ENCODE data around the gene PDP2.
"Not testable (repeated sequence)": the region's sequence is repeated elsewhere in the genome, so short reads cannot be mapped to it uniquely, and the experiment has no call there.

Gene PDP2

GRCh38 chr16:66920924-66921680, 40.8 kb downstream of the PDP2 start:
- no peak for DNase-seq (ENCODE audit: low read depth)

- no peak for DNase-seq (ENCODE audit: low read depth)
These were observed 41.6 kb downstream of the PDP2 start for GRCh38 chr16:66921729-66922450.

- DNase-seq (ENCODE audit: low read depth), result no peak
These were observed 43.0 kb downstream of the PDP2 start for GRCh38 chr16:66923247-66923731.

- DNase-seq (ENCODE audit: low read depth), result no peak
These were observed 43.6 kb downstream of the PDP2 start for GRCh38 chr16:66923866-66924265.

GRCh38 chr16:66924527-66925321, 44.4 kb downstream of the PDP2 start:
- no peak for DNase-seq (ENCODE audit: low read depth)

- no peak for DNase-seq (ENCODE audit: low read depth)
These were observed 45.1 kb downstream of the PDP2 start, which contains the start of gene RRAD for GRCh38 chr16:66925322-66925840. RRAD (minus strand) TSS chr16:66925535; CDS start chr16:66925179, 356 bp downstream.

GRCh38 chr16:66926171-66926947, 46.0 kb downstream of the PDP2 start:
- DNase-seq (ENCODE audit: low read depth), result no peak

GRCh38 chr16:66926961-66927436, 46.7 kb downstream of the PDP2 start:
- DNase-seq (ENCODE audit: low read depth), result no peak

GRCh38 chr16:66927918-66928649, 47.8 kb downstream of the PDP2 start:
- no peak for DNase-seq (ENCODE audit: low read depth)

GRCh38 chr16:66928702-66929388, 48.5 kb downstream of the PDP2 start:
- DNase-seq (ENCODE audit: low read depth), result no peak

GRCh38 chr16:66930189-66930588, 49.9 kb downstream of the PDP2 start:
- no peak for DNase-seq (ENCODE audit: low read depth)

- no peak for DNase-seq (ENCODE audit: low read depth)
These were observed 51.4 kb downstream of the PDP2 start for GRCh38 chr16:66931665-66932064.

GRCh38 chr16:66932076-66932475, 51.8 kb downstream of the PDP2 start:
- no peak for DNase-seq (ENCODE audit: low read depth)

GRCh38 chr16:66933776-66934137, 53.4 kb downstream of the PDP2 start:
- DNase-seq (ENCODE audit: low read depth), result no peak

- peak; percentile 81 for DNase-seq (ENCODE audit: low read depth)
These were observed 54.0 kb downstream of the PDP2 start, which contains the start of gene CIAO2B for GRCh38 chr16:66934138-66934838. CIAO2B (minus strand) TSS chr16:66934402; CDS start chr16:66934364, 38 bp downstream.

- not testable (repeated sequence) for DNase-seq (ENCODE audit: low read depth)
These were observed 54.6 kb downstream of the PDP2 start for GRCh38 chr16:66934839-66935313.

- no peak for DNase-seq (ENCODE audit: low read depth)
These were observed 55.1 kb downstream of the PDP2 start, which contains the start of gene CES2 for GRCh38 chr16:66935314-66936011. CES2 (plus strand) TSS chr16:66935516; CDS start chr16:66935636, 120 bp downstream.

GRCh38 chr16:66936462-66936861, 56.1 kb downstream of the PDP2 start:
- no peak for DNase-seq (ENCODE audit: low read depth)

Measured in CMK (cell line).